ENCODE measurements around the gene NBEAL2.

- TF ChIP-seq, protein P1, sequence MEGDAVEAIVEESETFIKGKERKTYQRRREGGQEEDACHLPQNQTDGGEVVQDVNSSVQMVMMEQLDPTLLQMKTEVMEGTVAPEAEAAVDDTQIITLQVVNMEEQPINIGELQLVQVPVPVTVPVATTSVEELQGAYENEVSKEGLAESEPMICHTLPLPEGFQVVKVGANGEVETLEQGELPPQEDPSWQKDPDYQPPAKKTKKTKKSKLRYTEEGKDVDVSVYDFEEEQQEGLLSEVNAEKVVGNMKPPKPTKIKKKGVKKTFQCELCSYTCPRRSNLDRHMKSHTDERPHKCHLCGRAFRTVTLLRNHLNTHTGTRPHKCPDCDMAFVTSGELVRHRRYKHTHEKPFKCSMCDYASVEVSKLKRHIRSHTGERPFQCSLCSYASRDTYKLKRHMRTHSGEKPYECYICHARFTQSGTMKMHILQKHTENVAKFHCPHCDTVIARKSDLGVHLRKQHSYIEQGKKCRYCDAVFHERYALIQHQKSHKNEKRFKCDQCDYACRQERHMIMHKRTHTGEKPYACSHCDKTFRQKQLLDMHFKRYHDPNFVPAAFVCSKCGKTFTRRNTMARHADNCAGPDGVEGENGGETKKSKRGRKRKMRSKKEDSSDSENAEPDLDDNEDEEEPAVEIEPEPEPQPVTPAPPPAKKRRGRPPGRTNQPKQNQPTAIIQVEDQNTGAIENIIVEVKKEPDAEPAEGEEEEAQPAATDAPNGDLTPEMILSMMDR (tag by site-specific recombination; IDR thresholded peaks at IDR 0.05) = no peak
- TF ChIP-seq KLF8 (tag by site-specific recombination; IDR thresholded peaks at IDR 0.05) (no peak), ZNF169 (tag by site-specific recombination; IDR thresholded peaks at IDR 0.05) (no peak), ZNF184 (tag by site-specific recombination; IDR thresholded peaks at IDR 0.05) (no peak), ZNF792 (tag by site-specific recombination; IDR thresholded peaks at IDR 0.05) (no peak), ZNF146 (tag by site-specific recombination; IDR thresholded peaks at IDR 0.05) (no peak), ZNF140 (tag by site-specific recombination; IDR thresholded peaks at IDR 0.05) (no peak), ZSCAN18 (tag by site-specific recombination; IDR thresholded peaks at IDR 0.05) (no peak), ZNF223 (tag by site-specific recombination; IDR thresholded peaks at IDR 0.05) (no peak), ZNF555 (tag by site-specific recombination; conservative IDR thresholded peaks at IDR 0.05) (no peak), ZNF24 (tag by site-specific recombination; IDR thresholded peaks at IDR 0.05) (no peak), PATZ1 (tag by site-specific recombination; IDR thresholded peaks at IDR 0.05) (no peak), ZNF214 (tag by site-specific recombination; IDR thresholded peaks at IDR 0.05; ENCODE audit: borderline replicate concordance) (no peak)
Observed at GRCh38 chr3:46955157-46955556, 24.3 kb upstream of the NBEAL2 start.

All from HEK293 (cell line).